GM19468 (cell line): Measurements from ENCODE around the gene EFHC1.

Experiments used
- ATAC-seq: cut with Tn5 transposase; IDR thresholded peaks from one replicate; pipeline ENCODE4 v1.9.1; 2021; ENCODE audit warnings: mild to moderate bottlenecking, moderate library complexity, moderate number of reproducible peaks; ENCODE audit not compliant: unreplicated experiment; ENCODE audit errors: extremely low read depth

Gene EFHC1

GRCh38 chr6:52499026-52499425 is 78.9 kb downstream of the EFHC1 start:
- no peak for ATAC-seq

- ATAC-seq = no peak
Measured at GRCh38 chr6:52499681-52500236, 79.6 kb downstream of the EFHC1 start.

GRCh38 chr6:52500238-52501129 is 80.3 kb downstream of the EFHC1 start:
- no peak for ATAC-seq

- ATAC-seq = no peak
Measured at GRCh38 chr6:52502306-52503029, 82.3 kb downstream of the EFHC1 start.

- ATAC-seq = no peak
Measured at GRCh38 chr6:52503323-52503747, 83.2 kb downstream of the EFHC1 start.

GRCh38 chr6:52503851-52504781 is 84.0 kb downstream of the EFHC1 start:
- ATAC-seq = no peak

- ATAC-seq = no peak
Measured at GRCh38 chr6:52504782-52505136, 84.6 kb downstream of the EFHC1 start.

- ATAC-seq = no peak
Measured at GRCh38 chr6:52505726-52506409, 85.7 kb downstream of the EFHC1 start.

- ATAC-seq = no peak
Measured at GRCh38 chr6:52506476-52506875, 86.3 kb downstream of the EFHC1 start.

- ATAC-seq = no peak
Measured at GRCh38 chr6:52507557-52508260, 87.6 kb downstream of the EFHC1 start.

- ATAC-seq = no peak
Measured at GRCh38 chr6:52508261-52508739, 88.2 kb downstream of the EFHC1 start.

- no peak for ATAC-seq
Measured at GRCh38 chr6:52509281-52510212, 89.4 kb downstream of the EFHC1 start.

- no peak for ATAC-seq
Measured at GRCh38 chr6:52510213-52510562, 90.0 kb downstream of the EFHC1 start.

- ATAC-seq = no peak
Measured at GRCh38 chr6:52511163-52511562, 91.0 kb downstream of the EFHC1 start.

- ATAC-seq = no peak
Measured at GRCh38 chr6:52511572-52512151, 91.5 kb downstream of the EFHC1 start.

GRCh38 chr6:52512199-52512598 is 92.1 kb downstream of the EFHC1 start:
- ATAC-seq = no peak

GRCh38 chr6:52513464-52513863 is 93.3 kb downstream of the EFHC1 start:
- no peak for ATAC-seq
